Mesothelial cell of epicardium (in vitro differentiated cells): Measurements from ENCODE around the gene HMCN1. TPM values are rescaled to one million over a fixed set of nuclear protein-coding genes. Genes with fewer than 3 reads are reported as not detected.

Source experiments
- DNase-seq, 2 experiments: peaks; one replicate each; pipeline ENCODE4 v3.0.0; 2021; ENCODE audit warnings: low spot score in 2 of 2; ENCODE audit not compliant: unreplicated experiment in 2 of 2
- H3K27ac Mint-ChIP-seq: 2 replicates; pipeline ENCODE4 v1.8.0; 2021; ENCODE audit warnings: mixed read lengths
- H3K27me3 Mint-ChIP-seq: 2 replicates; pipeline ENCODE4 v1.8.0; 2021; ENCODE audit warnings: low read depth, mixed read lengths
- H3K36me3 Mint-ChIP-seq: 2 replicates; pipeline ENCODE4 v1.8.0; 2021; ENCODE audit warnings: mixed read lengths
- H3K4me1 Mint-ChIP-seq: 2 replicates; pipeline ENCODE4 v1.8.0; 2021; ENCODE audit warnings: mixed read lengths
- H3K4me3 Mint-ChIP-seq: 2 replicates; pipeline ENCODE4 v1.8.0; 2021; ENCODE audit warnings: mild to moderate bottlenecking, moderate library complexity, mixed read lengths
- H3K9me3 Mint-ChIP-seq: 2 replicates; pipeline ENCODE4 v1.8.0; 2021; ENCODE audit warnings: mixed read lengths
- total RNA-seq: library from RNA; stranded (reverse); gene quantifications from 3 replicates; pipeline ENCODE4 v1.2.1, GENCODE V29; 2021
- TF ChIP-seq, protein P1 (sequence below): fragments of 200-600 bp; sonication (generic); IDR thresholded peaks from one replicate; pipeline ENCODE4 v1.5.0; 2021; ENCODE audit warnings: antibody characterized with exemption; ENCODE audit not compliant: unreplicated experiment

The HMCN1 gene
- total RNA-seq, 1 donor from 2014 or later = 48.8 TPM

DNA sequence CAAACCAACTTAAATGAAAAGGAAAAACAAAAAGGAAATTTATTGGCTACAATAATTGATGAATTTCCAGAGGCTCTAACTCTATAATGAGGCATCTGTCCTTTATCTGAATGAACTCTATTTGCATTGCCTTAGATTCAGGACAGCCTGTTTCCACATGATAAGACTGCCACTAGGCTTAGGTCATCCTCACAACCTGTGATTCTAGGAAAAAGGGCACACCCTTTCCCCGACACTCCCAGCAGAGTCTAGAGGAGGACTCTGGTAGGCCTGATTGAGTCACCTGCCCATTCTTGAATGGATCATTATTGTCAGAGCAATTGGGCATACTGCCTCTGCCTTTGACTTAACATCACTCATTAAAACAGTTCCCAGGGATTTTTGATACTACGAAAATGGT lies 378.1 kb downstream of the HMCN1 start:
- no peak for DNase-seq
- Mint-ChIP-seq H3K9me3 (peaks cover 11% of the 10 kb centered on the region), H3K4me1 (no peaks in the 10 kb centered on the region), H3K27me3 (no peaks in the 10 kb centered on the region), H3K4me3 (no peak overlapping the region), H3K27ac (no peak overlapping the region), H3K36me3 (peaks cover 40% of the 10 kb centered on the region)
- TF ChIP-seq, protein P1, sequence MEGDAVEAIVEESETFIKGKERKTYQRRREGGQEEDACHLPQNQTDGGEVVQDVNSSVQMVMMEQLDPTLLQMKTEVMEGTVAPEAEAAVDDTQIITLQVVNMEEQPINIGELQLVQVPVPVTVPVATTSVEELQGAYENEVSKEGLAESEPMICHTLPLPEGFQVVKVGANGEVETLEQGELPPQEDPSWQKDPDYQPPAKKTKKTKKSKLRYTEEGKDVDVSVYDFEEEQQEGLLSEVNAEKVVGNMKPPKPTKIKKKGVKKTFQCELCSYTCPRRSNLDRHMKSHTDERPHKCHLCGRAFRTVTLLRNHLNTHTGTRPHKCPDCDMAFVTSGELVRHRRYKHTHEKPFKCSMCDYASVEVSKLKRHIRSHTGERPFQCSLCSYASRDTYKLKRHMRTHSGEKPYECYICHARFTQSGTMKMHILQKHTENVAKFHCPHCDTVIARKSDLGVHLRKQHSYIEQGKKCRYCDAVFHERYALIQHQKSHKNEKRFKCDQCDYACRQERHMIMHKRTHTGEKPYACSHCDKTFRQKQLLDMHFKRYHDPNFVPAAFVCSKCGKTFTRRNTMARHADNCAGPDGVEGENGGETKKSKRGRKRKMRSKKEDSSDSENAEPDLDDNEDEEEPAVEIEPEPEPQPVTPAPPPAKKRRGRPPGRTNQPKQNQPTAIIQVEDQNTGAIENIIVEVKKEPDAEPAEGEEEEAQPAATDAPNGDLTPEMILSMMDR = no peak

DNA sequence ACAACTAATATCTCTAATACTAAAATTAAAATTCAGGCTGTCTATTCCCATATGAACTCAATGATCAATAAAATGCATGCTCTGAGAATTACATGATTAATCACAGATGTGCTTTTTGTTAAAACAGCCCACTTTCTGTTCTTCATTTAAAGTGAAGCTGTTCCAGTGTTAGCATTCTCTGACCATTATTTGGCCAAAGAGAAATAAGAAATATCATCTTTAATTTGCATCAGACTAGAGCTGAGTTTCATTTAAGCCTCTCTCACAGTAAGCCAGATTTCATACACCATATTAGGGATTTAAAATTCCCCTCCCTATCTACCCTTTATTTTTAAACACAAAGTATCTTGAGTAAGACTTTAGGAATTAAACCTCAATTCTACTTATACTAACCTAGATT lies 379.3 kb downstream of the HMCN1 start:
- Mint-ChIP-seq H3K9me3 (peaks cover 11% of the 10 kb centered on the region), H3K4me3 (no peak overlapping the region), H3K36me3 (peaks cover 37% of the 10 kb centered on the region), H3K4me1 (no peaks in the 10 kb centered on the region), H3K27me3 (no peaks in the 10 kb centered on the region), H3K27ac (no peak overlapping the region)
- DNase-seq = no peak
- TF ChIP-seq, protein P1 = no peak

DNA sequence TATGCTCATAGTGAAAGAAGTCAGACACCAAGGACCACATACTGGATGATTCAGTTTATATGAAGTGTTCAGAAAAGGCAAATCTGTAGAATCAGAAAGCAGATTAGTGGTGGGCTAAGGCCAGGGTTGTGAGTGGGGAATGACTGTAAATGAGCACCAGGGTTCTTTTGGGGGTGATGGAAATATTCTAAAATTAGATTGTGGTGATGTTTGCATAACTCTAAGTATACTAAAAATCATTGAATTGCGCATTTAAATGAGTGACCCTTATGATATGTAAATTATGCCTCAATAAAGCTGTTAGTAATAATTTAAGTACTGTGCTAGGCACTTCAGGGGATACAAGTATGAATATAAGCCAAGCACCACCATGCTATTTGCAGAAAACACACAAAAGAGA lies 384.5 kb downstream of the HMCN1 start:
- TF ChIP-seq, protein P1 = no peak
- no peaks in the 10 kb centered on the region for H3K27me3 Mint-ChIP-seq
- no peak for DNase-seq
- H3K4me1 Mint-ChIP-seq = no peaks in the 10 kb centered on the region
- no peak overlapping the region for H3K4me3 Mint-ChIP-seq
- peaks cover 29% of the 10 kb centered on the region for H3K36me3 Mint-ChIP-seq
- no peaks in the 10 kb centered on the region for H3K9me3 Mint-ChIP-seq
- H3K27ac Mint-ChIP-seq = no peak overlapping the region

DNA sequence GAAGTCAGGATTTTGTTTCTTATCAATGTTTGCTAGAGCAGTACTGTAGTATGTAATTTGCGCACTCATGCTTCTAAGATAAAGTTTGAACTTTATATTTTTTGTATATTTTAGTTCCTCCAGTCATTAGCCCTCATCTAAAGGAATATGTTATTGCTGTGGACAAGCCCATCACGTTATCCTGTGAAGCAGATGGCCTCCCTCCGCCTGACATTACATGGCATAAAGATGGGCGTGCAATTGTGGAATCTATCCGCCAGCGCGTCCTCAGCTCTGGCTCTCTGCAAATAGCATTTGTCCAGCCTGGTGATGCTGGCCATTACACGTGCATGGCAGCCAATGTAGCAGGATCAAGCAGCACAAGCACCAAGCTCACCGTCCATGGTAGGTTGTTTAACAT lies 388.6 kb downstream of the HMCN1 start:
- H3K4me3 Mint-ChIP-seq = no peak overlapping the region
- TF ChIP-seq, protein P1 = no peak
- H3K36me3 Mint-ChIP-seq = peaks cover 20% of the 10 kb centered on the region
- no peaks in the 10 kb centered on the region for H3K27me3 Mint-ChIP-seq
- H3K9me3 Mint-ChIP-seq = no peaks in the 10 kb centered on the region
- no peak overlapping the region for H3K27ac Mint-ChIP-seq
- no peak for DNase-seq
- no peaks in the 10 kb centered on the region for H3K4me1 Mint-ChIP-seq

DNA sequence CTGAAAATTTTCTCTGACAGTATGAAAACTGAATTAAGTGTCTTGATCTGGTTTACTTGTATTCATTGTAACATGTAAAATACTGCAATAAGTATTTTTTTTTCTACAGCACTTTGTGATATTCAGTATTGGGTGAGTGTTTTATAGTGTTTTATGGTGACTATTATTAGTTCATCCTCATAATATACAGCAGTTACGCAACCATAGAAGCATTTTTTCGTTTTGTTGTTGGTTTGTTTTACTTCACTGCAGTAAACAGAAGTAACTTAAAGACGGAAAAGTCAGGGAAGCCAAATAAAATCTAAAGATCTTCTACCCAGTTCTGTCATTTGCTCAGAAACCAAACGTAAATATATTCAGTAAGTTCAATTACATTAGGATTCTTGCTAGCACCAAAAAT lies 390.8 kb downstream of the HMCN1 start:
- Mint-ChIP-seq H3K4me1 (no peaks in the 10 kb centered on the region), H3K27me3 (no peaks in the 10 kb centered on the region), H3K4me3 (no peak overlapping the region), H3K36me3 (peaks cover 10% of the 10 kb centered on the region), H3K27ac (no peak overlapping the region), H3K9me3 (no peaks in the 10 kb centered on the region)
- TF ChIP-seq, protein P1 = no peak
- no peak for DNase-seq

DNA sequence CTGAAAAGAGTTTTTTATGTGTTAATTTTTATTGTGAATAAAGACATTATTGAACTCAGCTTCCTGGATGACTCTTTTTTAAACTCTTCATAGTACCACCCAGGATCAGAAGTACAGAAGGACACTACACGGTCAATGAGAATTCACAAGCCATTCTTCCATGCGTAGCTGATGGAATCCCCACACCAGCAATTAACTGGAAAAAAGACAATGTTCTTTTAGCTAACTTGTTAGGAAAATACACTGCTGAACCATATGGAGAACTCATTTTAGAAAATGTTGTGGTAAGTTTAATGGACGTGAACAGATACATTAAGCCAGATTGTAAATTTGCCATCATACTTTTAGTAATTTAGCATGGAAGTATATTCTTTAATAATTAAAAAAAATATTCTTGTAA lies 391.3 kb downstream of the HMCN1 start:
- H3K36me3 Mint-ChIP-seq = peaks cover 7% of the 10 kb centered on the region
- H3K27me3 Mint-ChIP-seq = no peaks in the 10 kb centered on the region
- no peaks in the 10 kb centered on the region for H3K9me3 Mint-ChIP-seq
- no peak overlapping the region for H3K27ac Mint-ChIP-seq
- no peak for DNase-seq
- H3K4me1 Mint-ChIP-seq = no peaks in the 10 kb centered on the region
- H3K4me3 Mint-ChIP-seq = no peak overlapping the region
- TF ChIP-seq, protein P1 = no peak
